ENCODE measurements around the gene GNAQ.

GRCh38 chr9:77752554-77752953 lies 279.1 kb downstream of the GNAQ start:
- TF ChIP-seq, protein P1, sequence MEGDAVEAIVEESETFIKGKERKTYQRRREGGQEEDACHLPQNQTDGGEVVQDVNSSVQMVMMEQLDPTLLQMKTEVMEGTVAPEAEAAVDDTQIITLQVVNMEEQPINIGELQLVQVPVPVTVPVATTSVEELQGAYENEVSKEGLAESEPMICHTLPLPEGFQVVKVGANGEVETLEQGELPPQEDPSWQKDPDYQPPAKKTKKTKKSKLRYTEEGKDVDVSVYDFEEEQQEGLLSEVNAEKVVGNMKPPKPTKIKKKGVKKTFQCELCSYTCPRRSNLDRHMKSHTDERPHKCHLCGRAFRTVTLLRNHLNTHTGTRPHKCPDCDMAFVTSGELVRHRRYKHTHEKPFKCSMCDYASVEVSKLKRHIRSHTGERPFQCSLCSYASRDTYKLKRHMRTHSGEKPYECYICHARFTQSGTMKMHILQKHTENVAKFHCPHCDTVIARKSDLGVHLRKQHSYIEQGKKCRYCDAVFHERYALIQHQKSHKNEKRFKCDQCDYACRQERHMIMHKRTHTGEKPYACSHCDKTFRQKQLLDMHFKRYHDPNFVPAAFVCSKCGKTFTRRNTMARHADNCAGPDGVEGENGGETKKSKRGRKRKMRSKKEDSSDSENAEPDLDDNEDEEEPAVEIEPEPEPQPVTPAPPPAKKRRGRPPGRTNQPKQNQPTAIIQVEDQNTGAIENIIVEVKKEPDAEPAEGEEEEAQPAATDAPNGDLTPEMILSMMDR (conservative IDR thresholded peaks at IDR 0.05 in 1 of 2, IDR thresholded peaks at IDR 0.05 in 1 of 2; ENCODE audit: extremely low read depth in 1 of 2, insufficient read depth in 1 of 2, low read depth in 1 of 2, low read length in 2 of 2), result no peak
- TF ChIP-seq EZH2 (IDR thresholded peaks at IDR 0.05; ENCODE audit: borderline replicate concordance, low read length), result no peak
